NCI-H2196 (cell line): ENCODE data around the gene ZNF691.
A peak's percentile ranks its signal among the peaks of the same experiment; 100 is the strongest.
"Not testable (repeated sequence)": the region's sequence is repeated elsewhere in the genome, so short reads cannot be mapped to it uniquely, and the experiment has no call there.

Experiments
- DNase-seq: peaks from one replicate; lab custom pipeline; 2025; ENCODE audit not compliant: unreplicated experiment; lab: John Stamatoyannopoulos, UW

The ZNF691 gene, protein sequence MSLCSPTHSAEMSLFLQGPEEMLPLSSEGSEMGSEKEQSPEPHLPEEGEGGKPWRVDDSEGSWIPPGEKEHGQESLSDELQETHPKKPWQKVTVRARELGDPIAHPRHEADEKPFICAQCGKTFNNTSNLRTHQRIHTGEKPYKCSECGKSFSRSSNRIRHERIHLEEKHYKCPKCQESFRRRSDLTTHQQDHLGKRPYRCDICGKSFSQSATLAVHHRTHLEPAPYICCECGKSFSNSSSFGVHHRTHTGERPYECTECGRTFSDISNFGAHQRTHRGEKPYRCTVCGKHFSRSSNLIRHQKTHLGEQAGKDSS

GRCh38 chr1:42846257-42847110 lies at the start of gene ZNF691:
Gene ZNF691 (plus strand): TSS chr1:42846613. CDS start chr1:42849659, 3,046 bp downstream.
- peak; percentile 94 for DNase-seq

GRCh38 chr1:42797414-42797813 lies 49.0 kb upstream of the ZNF691 start:
- DNase-seq, result no peak

- DNase-seq, result no peak
These were observed 48.4 kb upstream of the ZNF691 start for GRCh38 chr1:42797979-42798378.

GRCh38 chr1:42801832-42802473 lies 44.5 kb upstream of the ZNF691 start:
- no peak for DNase-seq

GRCh38 chr1:42806171-42806570 lies 40.2 kb upstream of the ZNF691 start:
- no peak for DNase-seq

- DNase-seq, result no peak
These were observed 39.8 kb upstream of the ZNF691 start for GRCh38 chr1:42806593-42806992.

GRCh38 chr1:42807056-42807668 lies 39.3 kb upstream of the ZNF691 start:
- DNase-seq, result no peak

DNA sequence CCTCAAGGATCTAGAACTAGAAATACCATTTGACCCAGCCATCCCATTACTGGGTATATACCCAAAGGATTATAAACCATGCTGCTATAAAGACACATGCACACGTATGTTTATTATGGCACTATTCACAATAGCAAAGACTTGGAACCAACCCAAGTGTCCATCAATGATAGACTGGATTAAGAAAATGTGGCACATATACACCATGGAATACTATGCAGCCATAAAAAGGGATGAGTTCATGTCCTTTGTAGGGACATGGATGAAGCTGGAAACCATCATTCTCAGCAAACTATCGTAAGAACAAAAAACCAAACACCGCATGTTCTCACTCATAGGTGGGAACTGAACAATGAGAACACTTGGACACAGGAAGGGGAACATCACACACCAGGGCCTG lies 31.6 kb upstream of the ZNF691 start:
- DNase-seq, result not testable (repeated sequence)

DNA sequence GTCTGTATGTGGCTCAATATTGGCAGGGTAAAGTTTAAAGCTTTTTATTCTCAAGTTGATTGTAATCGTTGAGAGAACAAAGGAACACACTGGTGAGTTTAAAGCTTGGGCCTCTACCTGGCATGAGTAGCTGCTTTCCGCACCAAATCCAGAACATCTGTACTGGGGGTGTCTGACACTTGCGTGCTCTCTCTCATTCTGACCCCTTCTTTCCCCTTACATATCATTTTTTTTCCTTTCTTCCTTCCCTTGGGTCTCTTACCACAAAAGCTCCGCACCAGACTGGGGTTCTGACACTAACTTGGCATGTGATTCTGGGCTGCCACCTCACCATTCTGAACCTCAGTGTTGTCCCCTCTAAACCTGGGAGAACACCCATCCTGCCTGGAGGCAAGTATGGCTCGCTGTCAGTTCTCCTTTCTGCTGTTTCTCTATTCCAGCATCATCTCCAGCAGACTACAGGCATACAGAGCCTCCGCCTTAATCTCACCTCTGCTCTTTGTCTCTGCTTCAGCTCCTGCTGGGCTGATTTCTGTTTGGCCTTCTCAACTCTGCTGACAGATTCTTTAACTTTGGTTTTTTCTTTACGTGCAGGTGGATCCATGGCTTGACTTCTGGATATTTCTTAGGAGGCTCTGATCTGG lies 30.4 kb upstream of the ZNF691 start:
- DNase-seq, result no peak

- peak; percentile 92 for DNase-seq
These were observed 29.6 kb upstream of the ZNF691 start, which contains the start of the genes ERMAP and SVBP for GRCh38 chr1:42816585-42817439. Gene ERMAP (plus strand): TSS chr1:42817122. CDS start chr1:42830449, 13,327 bp downstream. Gene SVBP (minus strand): TSS chr1:42817397. CDS start chr1:42816544, 853 bp downstream.

- DNase-seq, result no peak
These were observed 29.0 kb upstream of the ZNF691 start for GRCh38 chr1:42817440-42817767.

DNA sequence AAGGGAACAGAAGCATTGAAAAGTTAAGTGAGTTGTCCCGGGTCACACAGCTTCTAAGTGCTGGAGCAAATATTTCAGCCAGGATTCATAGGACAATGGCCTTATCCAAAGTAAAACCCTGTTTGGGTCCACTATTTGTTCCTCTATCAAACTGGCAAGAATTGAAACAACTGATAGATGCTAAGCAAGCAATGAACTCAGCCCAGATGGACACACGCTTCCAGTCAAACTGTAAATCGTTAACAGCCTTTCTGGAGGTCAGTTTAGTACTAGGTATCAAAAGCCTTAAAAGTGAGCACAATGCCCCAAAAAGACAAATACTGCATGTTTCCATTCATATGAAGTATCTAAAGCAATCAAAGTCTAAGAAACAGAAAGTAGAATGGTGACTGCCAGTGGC lies 28.4 kb upstream of the ZNF691 start:
- DNase-seq, result no peak

DNA sequence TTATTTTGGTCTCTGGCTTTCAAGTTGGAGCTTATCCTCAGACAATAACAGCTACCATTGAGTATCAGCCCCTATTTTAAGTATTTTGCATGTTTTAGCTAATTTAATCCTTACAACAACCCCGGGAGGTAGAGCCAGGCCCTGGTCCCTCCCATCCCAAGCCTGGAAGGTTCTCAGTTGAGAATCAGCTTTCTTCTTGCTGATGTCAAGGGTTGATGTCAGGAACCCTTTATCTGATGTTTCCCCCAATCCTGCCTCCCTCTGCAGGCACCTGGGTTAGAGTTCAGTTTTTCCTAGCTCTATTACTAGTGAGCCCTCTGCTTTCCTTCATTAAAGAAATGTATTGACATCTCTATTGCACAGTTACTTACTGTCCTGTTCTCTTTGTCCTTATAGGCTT lies 25.6 kb upstream of the ZNF691 start:
- DNase-seq, result no peak

DNA sequence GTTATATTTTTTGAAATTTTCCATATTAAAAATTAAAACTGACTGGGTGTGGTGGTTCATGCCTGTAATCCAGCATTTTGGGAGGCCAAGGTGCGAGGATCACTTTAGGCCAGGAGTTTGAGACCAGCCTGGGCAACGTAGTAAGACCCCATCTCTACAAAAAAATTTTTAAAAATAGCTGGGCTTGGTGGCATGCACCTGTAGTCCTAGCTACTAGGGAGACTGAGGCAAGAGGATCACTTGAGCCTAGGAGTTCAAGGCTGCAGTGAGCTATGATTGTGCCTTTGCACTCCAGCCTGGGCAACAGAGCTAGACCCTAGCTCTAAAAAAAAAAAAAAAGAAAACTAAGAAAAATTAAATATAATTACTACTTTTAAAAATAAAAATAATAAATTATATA lies 24.7 kb upstream of the ZNF691 start:
- no peak for DNase-seq

- DNase-seq, result no peak
These were observed 23.5 kb upstream of the ZNF691 start for GRCh38 chr1:42822800-42823392.

- no peak for DNase-seq
These were observed 21.9 kb upstream of the ZNF691 start for GRCh38 chr1:42824481-42825035.

- no peak for DNase-seq
These were observed 21.2 kb upstream of the ZNF691 start for GRCh38 chr1:42825036-42825851.

- no peak for DNase-seq
These were observed 15.8 kb upstream of the ZNF691 start for GRCh38 chr1:42830631-42831030.
